ENCODE measurements around the gene KCNE4. TPM values are rescaled to one million over a fixed set of nuclear protein-coding genes. Genes with fewer than 3 reads are reported as not detected.
A peak's percentile ranks its signal among the peaks of the same experiment; 100 is the strongest.

KCNE4 gene
- total and polyA plus RNA-seq, 9 of the 15 experiments (the other 6 are each of a cell fraction or from before 2014, with no cell fraction given) = not detected

- intact Hi-C loops (cut with micrococcal nuclease) = no loop called here
- DNase-seq (ENCODE audit: extremely low read depth in 1 of 4, low spot score in 3 of 4) (no peak), ATAC-seq (no peak), FAIRE-seq (no peak)
- Histone ChIP-seq H3K4me3 (no peak overlapping the region), H3K79me2 (ENCODE audit: control insufficient read depth, insufficient read depth, low read length) (no peaks in the 10 kb centered on the region), H2AFZ (ENCODE audit: low read depth, low read length) (no peak overlapping the region), H3K9me3 (replicated peaks; ENCODE audit: control insufficient read depth, insufficient read depth, low read depth, low read length) (no peaks in the 10 kb centered on the region), H3K9me1 (ENCODE audit: control insufficient read depth, insufficient read depth, low read length) (no peaks in the 10 kb centered on the region), H3K9ac (ENCODE audit: insufficient read depth in 1 of 2, low read depth in 2 of 2, low read length in 2 of 2) (no peak overlapping the region), H3K4me1 (replicated peaks in 1 of 2; ENCODE audit: control insufficient read depth in 2 of 2, insufficient read depth in 2 of 2, low read length in 2 of 2) (peaks cover 18 to 36% of the 10 kb centered on the region in 2 experiments; a peak in 4 of 5 replicates), H3K36me3 (ENCODE audit: control insufficient read depth, insufficient read depth, low read length) (no peaks in the 10 kb centered on the region), H3K4me2 (ENCODE audit: insufficient read depth, low read length) (no peak overlapping the region), H4K20me1 (replicated peaks; ENCODE audit: control insufficient read depth, insufficient read depth, low read length) (no peaks in the 10 kb centered on the region), H3K27ac (ENCODE audit: extremely low read depth, low read depth, low read length) (no peak overlapping the region), H3K27me3 (ENCODE audit: control insufficient read depth in 2 of 2, insufficient read depth in 2 of 2, low read length in 2 of 2) (no peaks in the 10 kb centered on the region)
- in situ Hi-C loops (cut with MboI) = no loop called here
- TF ChIP-seq ELK1 (CRISPR knock-in tag; IDR thresholded peaks at IDR 0.05) = no peak
- TF ChIP-seq NR2C2 (CRISPR knock-in tag; IDR thresholded peaks at IDR 0.05) = no peak
- TF ChIP-seq NR2C2 (tag; IDR thresholded peaks at IDR 0.05) = peak; percentile 49; the same call in 1 of the 2 replicates
- no peak for TF ChIP-seq NR2C1 (IDR thresholded peaks at IDR 0.05)
- peak; percentile 54; the same call in 1 of the 2 replicates for TF ChIP-seq NR2C1 (tag; IDR thresholded peaks at IDR 0.05)
- TF ChIP-seq ID3 (CRISPR knock-in tag; IDR thresholded peaks at IDR 0.05) = no peak
- TF ChIP-seq ID3 (tag; IDR thresholded peaks at IDR 0.05) = no peak
- 0 out of 4 replicates have a peak, but pooled peaks of 1 of the 2 experiments have one; percentile 16 for TF ChIP-seq KDM1A (IDR thresholded peaks at IDR 0.05)
- no peak for TF ChIP-seq TCFL5 (CRISPR knock-in tag; conservative IDR thresholded peaks at IDR 0.05)
- no TSS peak for BruUV-seq (replicated peaks)
- 86% methylated on average over 1 of the region's 1 CpG for WGBS (ENCODE audit: insufficient coverage, low coverage, missing lambda C conversion rate)
- ChIA-PET CTCF (ENCODE audit: low intra/inter-chr PET ratio) (no interaction called here), POLR2A (no interaction called here)
These were observed 3.5 kb upstream of the KCNE4 start for GRCh38 chr2:223048519-223048918.
